GM21786 (cell line): ENCODE data around the gene PPARA.
"Not testable (repeated sequence)": the region's sequence is repeated elsewhere in the genome, so short reads cannot be mapped to it uniquely, and the experiment has no call there.

Source experiments
- ATAC-seq: cut with Tn5 transposase; IDR thresholded peaks from one replicate; pipeline ENCODE4 v1.9.1; 2021; ENCODE audit not compliant: unreplicated experiment

The PPARA gene

GRCh38 chr22:46240506-46240905 lies 90.2 kb downstream of the PPARA start:
- no peak for ATAC-seq

- no peak for ATAC-seq
Measured at GRCh38 chr22:46240907-46241306, 90.6 kb downstream of the PPARA start.

GRCh38 chr22:46241396-46242007 lies 91.2 kb downstream of the PPARA start:
- ATAC-seq = no peak

GRCh38 chr22:46242076-46242475 lies 91.8 kb downstream of the PPARA start:
- no peak for ATAC-seq

- ATAC-seq = no peak
Measured at GRCh38 chr22:46244771-46245170, 94.4 kb downstream of the PPARA start.

GRCh38 chr22:46245511-46245910 lies 95.2 kb downstream of the PPARA start:
- no peak for ATAC-seq

GRCh38 chr22:46246178-46246577 lies 95.9 kb downstream of the PPARA start:
- ATAC-seq = no peak

- ATAC-seq = no peak
Measured at GRCh38 chr22:46247443-46247975, 97.2 kb downstream of the PPARA start.

GRCh38 chr22:46250035-46250782 lies 99.9 kb downstream of the PPARA start, which contains the start of gene CDPF1:
Gene CDPF1 (minus strand): TSS chr22:46250293. CDS start chr22:46248284, 2,009 bp downstream.
- ATAC-seq = peak; percentile 81

- peak; percentile 3 for ATAC-seq
Measured at GRCh38 chr22:46250783-46251125, 100.4 kb downstream of the PPARA start.

- no peak for ATAC-seq
Measured at GRCh38 chr22:46251266-46251665, 100.9 kb downstream of the PPARA start.

- ATAC-seq = no peak
Measured at GRCh38 chr22:46251816-46252380, 101.6 kb downstream of the PPARA start.

- ATAC-seq = no peak
Measured at GRCh38 chr22:46256358-46256958, 106.1 kb downstream of the PPARA start.

GRCh38 chr22:46259374-46259773 lies 109.0 kb downstream of the PPARA start:
- ATAC-seq = no peak

GRCh38 chr22:46260038-46260437 lies 109.7 kb downstream of the PPARA start:
- no peak for ATAC-seq

GRCh38 chr22:46262449-46263215 lies 112.3 kb downstream of the PPARA start:
- no peak for ATAC-seq

GRCh38 chr22:46263216-46263590 lies 112.9 kb downstream of the PPARA start, which contains the start of gene PKDREJ:
Gene PKDREJ (minus strand): TSS chr22:46263343. CDS start chr22:46263322, 21 bp downstream.
- no peak for ATAC-seq

- ATAC-seq = not testable (repeated sequence)
Measured at GRCh38 chr22:46264520-46264919, 114.2 kb downstream of the PPARA start.

GRCh38 chr22:46265627-46266026 lies 115.3 kb downstream of the PPARA start:
- not testable (repeated sequence) for ATAC-seq

- ATAC-seq = peak; percentile 61
Measured at GRCh38 chr22:46267431-46268279, 117.3 kb downstream of the PPARA start, which contains the start of gene TTC38. Gene TTC38 (plus strand): TSS chr22:46268008. CDS start chr22:46268040, 32 bp downstream.
